Amniotic stem cell (primary cell): Measurements from ENCODE around the gene SMPD2.
"Not testable (repeated sequence)": the region's sequence is repeated elsewhere in the genome, so short reads cannot be mapped to it uniquely, and the experiment has no call there.

Source experiments
- DNase-seq: peaks from one replicate; lab custom pipeline; 2025; lab: John Stamatoyannopoulos, UW

Gene SMPD2

DNA sequence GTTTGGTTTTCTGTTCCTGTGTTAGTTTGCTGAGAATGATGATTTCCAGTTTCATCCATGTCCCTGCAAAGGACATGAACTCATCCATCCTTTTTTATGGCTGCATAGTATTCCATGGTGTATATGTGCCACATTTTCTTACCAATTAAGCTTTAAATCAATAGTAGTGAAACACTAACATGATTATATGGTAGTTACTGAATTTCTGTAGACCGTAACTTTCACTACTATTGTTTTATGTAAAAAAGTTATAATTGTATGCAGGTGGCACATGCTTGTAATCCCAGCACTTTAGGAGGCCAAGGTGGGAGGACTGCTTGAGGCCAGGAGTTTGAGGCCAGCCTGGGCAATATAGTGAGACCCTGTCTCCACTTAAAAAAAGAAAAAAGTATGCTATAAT is 20.7 kb downstream of the SMPD2 start:
- not testable (repeated sequence) for DNase-seq

DNA sequence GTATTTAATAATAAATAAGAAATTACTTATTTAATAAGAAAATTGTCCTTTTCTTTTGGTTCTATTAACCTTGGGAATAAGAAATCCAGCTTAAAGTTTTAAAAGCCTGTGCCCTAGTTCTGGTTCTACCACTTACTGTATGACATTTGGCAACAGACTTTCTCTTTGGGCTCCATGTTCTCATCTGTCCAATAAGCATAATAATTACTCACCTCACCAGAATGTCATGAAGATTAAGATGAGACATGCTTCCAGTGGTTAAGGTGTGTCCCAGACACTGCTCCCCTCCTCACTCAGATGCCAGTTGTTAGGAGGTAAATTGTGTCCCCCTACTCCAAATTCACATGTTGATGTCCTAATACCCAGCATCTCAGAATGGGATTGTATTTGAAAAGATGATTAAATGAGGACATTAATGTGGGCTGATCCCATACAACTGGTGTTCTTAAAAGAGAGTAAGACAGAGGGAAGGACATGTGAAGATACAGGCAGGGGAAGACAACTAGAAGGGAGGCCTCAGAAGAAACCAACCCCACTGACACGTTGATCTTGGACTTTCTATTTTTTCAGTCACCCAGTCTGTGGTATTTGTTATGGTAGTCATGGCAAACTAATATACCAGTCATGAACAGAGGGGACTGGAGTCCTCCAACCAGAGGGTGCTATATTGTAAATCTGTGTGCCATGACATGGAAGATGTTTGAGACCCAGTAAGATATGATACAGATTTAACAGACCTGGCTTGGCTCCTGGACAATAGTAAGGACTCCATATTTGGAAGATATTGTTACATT is 21.4 kb downstream of the SMPD2 start:
- no peak for DNase-seq

DNA sequence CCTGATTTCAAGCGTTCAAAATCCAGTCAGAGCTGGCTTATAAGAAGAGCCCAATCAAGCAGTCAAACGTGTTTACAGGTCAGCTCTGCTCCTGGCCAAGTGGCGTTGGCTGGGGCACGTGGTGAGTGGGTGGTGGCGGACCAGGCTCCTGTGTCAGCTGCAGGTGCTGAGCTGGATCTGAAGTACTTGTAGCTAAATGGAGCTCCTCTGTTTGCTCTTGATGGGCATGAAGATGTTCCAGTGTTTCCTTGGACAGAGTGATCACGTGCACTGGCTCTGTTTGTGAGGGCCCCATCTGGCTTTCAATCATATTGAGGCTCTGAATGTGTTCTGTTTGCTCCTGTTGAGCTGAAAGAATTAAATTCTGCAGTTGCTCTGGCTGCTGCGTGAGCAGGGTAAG is 25.2 kb downstream of the SMPD2 start:
- DNase-seq: no peak

DNA sequence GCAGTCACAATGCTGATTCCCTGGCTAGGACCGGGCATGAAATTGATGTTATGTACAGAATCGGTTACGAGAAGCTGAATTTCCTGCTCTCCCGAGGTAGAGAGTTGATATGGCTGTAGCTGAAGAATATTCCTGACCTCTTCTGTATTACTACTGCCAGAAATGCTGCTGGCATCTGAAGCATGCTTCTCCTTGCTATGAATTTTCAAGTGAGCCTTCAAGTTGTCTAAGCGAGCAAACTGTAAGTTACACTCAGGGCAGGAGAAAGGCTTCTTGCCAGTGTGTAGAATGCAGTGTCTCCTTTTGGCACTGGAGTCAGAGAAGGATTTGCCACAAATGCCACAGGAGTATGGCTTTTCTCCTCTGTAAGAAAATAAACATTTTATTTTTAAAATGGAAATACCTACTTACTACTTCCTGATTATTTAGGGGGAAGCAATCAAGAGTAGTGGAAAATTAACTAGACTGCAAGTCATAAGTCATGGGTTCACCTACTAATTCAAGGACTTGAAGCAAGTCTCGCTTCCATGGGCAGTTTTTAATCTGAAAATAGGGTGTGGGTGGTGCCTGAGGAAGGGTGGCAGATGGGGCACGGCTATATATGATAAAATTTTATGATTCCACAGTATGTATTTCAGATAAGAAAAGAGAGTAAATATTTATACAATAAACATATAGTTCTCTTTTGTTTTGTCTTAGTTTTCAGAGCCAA is 25.8 kb downstream of the SMPD2 start:
- no peak for DNase-seq

DNA sequence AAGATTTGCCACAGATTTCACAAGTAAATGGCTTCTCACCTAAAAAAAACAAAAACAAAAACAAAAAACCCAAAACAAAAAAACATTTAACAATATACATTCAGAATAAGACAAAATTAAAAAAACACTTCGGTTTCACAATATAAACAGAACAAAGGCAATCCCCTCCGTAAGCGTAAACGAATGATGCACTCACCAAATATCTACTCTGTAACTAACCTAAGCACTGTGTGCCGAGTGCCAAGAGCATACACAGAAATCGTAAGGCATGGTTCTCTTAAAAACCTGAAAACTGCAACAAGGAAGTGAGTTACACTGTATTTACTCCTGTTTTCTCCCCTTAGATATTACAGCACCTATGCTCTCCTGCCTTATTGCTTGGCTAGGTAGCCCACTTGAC is 27.2 kb downstream of the SMPD2 start:
- no peak for DNase-seq

DNA sequence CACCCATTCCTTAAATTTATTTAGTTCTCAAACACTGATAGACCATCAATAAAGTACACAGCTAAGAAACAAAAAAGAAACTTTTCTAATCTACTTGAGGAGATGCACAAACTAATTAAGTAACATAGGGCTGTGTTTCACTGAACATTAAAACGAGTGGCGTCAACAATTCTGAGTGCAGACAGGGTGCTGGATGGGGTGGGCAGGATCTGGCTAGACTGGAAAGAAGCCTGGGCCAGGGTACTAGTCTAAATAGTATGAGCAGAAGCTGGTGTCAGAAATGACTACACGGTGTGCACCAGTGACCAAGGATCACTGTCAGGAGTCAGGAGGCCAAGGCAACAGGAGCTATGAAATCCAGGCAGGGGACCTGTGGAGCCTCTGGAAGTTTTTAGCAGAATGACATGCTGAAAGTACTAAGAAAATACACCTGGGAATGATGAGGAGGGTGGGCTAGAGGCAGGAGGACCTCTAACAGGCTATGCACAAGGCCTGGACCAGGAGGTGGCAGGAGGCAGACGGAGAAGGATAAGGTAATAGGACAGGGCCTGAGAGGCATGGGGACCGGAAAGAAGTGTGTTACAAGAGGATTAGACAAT is 29.2 kb downstream of the SMPD2 start:
- DNase-seq: no peak

DNA sequence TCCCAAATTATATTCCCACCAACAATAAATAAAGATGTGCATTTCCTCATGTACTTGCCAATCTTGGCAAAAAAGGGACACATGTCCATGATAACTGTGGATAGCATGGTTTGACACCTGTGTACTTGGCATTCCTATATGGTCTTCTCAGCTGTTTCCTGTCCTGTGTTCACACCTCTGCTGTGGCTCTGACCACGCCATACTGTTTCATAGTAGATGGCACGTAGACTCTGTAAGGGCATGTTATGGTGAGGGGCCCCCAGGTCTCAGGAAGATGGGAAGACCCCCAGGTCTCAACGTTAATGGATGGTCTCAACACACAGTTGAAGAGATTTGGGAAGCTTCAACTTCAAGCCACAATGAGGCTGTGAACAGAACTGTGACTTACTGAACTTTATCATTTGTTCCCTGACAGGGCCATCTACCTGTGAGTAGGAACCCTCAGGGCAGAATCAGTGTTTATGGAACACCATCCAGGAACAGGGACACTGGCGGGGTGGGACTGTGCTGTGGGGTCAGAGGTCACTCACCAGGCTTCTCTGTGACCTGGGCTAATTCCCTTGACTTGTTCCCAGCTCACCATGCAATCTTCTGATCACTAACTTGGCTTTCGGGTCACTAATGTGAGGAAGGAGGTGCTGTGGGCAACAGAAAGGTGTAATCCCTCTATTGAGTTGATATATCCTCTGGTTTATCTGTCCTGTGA is 30.7 kb downstream of the SMPD2 start:
- DNase-seq: no peak

DNA sequence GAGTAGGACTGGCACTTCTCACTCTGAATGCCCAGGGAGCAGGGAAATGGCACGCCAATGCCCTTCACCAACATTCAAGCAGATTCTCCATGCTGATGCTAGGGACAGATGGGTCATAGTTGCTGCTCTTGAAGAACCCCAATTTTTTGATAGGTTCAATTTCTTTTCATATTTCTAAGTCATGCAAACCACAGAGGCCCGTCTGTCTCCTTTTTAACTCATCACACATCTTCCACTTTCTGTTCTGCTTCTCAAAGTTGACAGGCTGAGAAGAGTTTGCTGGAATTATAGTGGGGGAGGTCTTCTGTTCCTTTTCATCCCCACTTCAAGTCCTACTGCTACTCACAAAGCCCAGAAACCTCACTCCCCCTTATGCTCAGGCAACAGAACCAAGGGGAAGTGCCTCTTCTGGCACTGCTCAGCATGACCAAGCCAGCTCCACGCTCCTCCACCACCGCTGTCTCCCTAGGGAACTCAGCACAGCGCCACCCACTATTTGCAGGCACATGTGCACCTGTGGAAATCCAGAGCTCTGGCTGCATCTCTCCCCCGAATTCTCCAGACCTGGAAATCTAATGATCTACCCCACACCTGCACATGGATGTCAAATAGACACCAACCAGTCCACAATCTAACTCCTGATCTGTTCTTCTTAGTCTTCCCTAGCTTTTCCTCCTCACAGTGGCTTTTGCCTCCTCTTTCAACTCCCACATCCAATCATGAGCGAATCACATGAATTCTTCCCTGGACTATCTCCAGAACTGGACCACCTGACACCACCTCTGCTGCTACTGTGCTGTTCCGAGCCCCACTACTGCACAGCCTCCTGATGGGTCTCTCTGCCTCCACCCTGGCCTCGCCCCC is 31.8 kb downstream of the SMPD2 start:
- DNase-seq: no peak

DNA sequence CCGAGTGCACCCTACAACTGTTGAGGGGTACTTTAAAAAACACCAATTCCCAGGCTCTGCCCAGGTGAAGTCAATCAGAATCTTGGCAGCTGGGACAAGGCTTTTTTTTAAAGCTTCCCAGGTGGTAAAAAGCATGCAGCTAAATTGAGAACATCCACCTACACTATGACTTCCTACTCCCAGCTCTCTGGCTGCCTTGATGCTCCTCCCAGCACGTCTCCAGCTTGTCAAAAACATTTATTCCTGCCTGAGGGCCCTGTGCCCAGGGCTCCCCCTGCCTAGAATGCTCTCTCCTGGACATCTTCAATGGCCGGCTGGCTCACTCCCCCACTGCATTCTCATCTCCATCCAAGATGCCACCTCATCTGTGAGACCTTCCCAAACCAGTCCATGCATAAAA is 32.6 kb downstream of the SMPD2 start:
- DNase-seq: no peak

DNA sequence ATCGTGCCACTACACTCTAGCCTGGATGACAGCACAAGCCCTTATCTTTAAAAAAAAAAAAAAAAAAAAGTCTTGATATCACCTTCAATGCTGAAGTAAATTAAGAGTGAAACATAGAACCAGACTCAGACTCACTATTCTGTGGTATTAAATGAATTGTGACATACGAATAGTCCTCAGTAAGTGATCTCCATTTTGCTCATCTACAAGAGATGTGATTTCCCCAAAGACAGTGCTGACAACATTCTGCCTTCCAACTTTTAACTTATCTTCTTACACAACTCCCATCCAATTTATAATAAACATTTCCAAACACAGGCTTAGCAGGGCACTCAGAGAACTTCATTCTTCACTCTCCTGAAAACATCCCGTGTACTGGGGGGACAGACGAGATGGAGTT is 34.5 kb downstream of the SMPD2 start:
- DNase-seq: no peak

DNA sequence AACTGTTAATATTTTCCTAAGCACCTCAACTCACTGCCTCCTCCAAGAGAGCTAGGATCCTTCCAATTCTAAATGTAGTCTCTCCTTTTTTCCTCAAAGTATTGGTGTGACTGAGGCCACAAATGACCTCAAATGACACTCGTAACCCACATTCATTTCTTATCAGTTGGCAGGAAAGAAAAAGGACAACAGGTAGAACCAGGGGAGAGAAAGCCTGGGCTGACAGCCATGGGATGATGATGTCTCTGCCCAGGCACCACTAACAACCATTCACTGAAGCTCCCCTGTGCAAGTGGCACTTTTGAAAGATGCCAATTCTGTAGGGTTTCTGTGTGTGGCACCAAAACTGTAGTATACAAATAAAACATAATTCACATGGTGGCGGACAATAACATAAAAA is 35.1 kb downstream of the SMPD2 start:
- DNase-seq: no peak

DNA sequence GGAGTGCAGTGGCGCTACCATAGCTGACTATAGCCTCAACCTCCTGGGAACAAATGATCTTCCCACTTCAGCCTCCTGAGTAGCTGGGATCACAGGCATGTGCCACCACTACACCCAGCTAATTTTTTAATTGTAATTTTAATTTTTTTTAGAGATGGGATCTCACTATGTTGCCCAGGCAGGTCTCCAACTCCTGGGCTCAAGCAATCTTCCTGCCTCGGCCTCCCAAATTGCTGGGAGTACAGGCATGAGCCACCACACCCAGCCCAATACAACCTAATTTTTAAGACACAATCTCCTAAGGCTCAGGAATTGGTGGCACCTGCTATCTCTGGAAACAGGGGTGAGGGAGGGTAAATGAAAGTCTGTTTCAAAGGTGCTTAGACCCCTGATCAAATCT is 36.7 kb downstream of the SMPD2 start:
- DNase-seq: no peak

DNA sequence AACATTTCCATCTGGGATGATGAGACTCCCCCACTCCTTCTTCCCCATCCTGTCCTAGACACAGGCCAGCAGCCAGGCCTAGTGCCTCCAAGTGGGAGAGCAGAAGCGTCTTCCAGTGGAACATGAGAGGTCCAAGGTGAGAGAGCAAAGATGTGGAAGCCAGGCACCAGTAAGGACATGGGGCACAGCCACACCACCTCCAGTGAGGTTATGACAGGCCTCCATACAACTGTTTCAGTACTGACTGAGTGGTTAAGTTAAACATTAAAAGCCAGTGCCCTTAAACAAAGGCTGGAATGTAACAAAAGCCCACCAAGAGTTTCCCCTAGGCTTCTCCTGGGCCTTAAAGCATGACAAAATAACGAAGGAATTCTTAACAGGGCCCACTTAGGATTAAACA is 37.2 kb downstream of the SMPD2 start:
- no peak for DNase-seq

DNA sequence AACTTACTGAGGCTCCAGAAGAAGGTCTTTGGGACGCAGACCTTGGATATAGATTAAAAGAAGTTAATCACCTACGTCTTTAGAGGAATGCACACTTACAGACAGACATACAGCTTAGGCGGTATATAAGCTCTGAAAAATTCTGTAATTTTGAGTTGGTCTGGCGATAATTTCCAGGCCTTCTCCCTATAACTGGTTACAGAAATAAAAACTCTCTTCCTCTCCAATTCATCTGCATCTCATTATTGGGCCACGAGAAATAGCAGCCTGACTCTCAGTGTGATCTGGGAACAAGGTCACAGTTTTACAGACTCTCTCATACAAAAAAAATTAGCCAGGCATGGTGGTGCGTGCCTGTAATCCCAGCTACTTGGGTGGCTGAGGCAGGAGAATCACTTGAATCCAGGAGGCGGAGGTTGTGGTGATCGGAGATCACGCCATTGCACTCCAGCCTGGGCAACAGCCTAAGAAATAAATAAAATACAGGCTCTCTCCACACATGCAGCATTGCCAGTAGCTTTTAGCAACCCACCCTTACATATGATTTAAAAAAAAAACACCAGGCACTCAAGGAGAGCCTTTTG is 37.8 kb downstream of the SMPD2 start:
- no peak for DNase-seq

DNA sequence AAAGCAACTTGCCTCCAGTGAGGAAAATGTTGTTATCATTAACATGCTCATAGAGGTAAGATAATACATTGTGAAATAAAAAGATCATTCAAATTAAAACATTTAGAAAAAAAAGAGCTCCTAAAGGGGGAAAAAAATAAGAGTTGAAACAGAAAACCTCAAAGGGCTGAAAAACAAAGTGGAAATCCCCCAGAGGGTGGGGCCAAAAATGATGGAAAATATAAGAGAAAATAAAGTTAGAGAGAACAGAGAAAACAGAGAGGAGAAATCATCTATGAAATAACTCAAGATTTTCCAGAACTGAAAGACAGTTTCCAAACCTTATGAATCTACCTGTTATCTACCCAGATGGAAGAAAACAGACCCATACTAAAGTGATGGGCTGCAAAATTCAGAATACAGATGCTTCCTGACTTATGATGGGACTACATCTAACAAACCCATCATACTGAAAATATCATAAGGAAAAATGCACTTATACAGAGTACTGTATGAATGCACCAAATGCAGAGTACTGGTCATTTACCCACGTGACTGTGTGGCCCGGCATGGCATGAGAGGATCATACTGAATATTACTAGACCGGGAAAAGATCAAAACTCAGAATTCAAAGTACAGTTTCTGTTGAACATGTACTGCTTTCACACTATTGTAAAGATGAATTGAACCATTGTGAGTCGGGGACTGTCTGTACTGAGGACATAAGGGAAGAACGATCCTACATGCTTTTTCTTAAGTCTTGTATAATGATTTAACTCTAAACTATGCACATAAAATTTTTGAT is 38.5 kb downstream of the SMPD2 start:
- no peak for DNase-seq

DNA sequence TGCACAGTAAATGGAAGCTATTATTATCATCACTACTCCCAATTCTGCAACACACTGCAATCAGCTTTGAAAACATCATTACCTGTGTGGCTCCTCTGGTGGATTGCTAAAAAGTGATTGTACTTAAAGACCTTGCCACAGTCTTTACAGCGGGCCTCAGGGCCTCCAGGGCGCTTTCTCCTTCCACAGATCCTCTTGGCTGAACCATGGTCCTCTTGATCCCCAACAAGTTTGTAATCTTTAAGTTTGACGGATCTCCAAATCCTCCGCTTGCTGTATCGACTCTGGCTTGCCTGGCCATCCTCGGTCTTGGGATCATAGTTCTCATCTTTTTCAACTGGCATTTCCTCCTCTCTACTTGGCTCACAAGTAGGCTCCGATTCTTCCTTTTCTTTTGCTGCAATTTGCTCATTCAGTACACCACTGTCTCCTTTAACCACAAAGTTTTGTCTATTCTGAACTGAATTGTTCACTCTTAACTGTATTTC is 40.5 kb downstream of the SMPD2 start:
- no peak for DNase-seq

DNA sequence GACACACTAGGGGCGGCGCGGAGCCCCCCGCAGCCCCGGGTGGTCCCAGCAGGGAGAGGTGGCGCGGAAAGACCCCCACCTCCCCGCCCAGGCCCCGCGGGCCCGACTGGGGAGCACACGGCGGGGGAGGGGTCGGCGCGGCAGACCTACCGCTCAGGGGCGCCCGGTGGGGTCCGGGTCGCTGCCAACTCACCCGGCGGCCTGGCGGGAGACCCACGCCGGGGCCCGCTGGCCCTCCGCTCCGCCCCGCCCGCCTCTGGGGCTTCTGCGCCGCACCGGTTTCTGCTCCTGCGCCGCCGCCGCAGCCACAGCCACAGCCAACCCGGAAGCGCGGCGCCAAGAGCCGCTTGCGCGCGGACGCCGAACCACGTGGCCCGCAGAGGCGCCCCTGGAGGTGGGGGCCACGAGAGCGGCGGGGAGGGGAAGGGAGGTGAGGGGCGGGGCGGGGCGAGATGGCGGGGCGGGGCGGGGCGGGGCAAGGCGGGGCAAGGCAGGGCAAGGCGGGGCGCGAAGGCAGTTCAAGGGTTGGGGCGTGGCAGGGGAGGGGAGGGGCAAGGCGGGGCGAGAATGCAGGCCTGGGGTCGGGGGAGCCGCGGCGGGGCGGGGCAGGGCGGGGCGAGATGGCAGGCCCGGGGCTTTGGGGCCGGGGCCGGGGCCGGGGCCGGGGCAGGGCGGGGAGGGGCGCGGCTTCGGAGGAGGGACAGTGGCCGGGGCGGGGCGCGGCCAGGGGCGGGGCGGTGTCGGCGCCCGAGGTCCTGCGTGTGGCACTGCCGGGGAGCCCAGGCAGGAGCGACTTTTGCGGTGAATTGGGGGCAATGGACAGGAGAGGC is 42.6 kb downstream of the SMPD2 start, which contains the start of gene ZBTB24:
Gene ZBTB24, minus strand, starts transcription at position 315 of the 830 bp plus-strand sequence. CDS start 1,193 bp downstream, outside the sequence.
- peak; percentile 65 for DNase-seq

DNA sequence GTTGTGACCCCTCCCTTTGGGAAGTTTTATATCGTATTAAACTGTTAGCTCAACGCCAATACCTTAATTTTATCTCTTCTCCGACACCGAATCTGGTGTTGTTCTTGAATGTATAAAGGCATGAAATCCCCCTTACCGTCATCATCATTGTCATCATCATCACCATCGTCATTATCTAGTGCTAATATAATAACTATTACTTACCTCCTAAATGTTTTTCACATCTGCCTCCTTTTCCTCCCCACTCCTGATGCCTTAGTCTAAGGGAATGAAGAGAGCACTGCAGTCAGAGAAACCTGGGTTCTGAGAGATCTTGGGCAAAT is 43.2 kb downstream of the SMPD2 start:
- no peak for DNase-seq

DNA sequence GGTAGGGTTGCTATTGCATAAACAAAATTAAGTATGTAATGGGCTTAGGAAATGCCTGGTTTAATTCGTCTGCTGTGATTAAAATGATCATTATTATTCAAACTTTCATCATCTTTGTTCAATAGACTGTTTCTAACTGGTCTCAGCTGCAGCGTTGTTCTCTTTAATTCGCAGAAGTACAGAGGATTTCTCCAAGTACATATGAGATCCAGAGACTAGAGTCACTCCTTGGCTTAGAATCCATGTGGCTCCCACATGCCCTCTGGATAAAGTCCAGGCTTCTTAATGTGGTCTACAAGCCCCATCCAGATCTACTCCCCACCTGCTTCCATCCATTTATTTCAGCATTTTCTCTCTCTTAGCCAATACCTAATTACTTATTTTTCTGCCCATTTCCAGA is 43.6 kb downstream of the SMPD2 start:
- no peak for DNase-seq
